ENCODE data around the gene MFSD12.

DNA sequence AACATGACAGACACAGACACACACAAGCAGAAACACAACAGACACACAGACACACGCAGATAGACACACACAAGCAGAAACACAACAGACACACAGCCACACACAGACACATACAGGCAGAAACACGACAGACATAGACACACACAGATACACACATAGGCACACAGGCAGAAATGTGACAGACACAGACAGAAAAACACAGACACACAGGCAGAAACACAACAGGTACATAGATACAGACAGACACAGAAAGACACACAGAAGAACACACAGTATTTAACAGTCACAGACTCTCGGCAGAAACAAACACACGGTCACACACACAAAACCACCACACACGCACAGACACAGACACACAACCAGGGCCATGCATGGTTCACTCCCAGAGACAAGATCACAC, 48.4 kb upstream of the MFSD12 start:
- TF ChIP-seq POLR2A (IDR thresholded peaks at IDR 0.05): no peak
- TF ChIP-seq, protein P1, sequence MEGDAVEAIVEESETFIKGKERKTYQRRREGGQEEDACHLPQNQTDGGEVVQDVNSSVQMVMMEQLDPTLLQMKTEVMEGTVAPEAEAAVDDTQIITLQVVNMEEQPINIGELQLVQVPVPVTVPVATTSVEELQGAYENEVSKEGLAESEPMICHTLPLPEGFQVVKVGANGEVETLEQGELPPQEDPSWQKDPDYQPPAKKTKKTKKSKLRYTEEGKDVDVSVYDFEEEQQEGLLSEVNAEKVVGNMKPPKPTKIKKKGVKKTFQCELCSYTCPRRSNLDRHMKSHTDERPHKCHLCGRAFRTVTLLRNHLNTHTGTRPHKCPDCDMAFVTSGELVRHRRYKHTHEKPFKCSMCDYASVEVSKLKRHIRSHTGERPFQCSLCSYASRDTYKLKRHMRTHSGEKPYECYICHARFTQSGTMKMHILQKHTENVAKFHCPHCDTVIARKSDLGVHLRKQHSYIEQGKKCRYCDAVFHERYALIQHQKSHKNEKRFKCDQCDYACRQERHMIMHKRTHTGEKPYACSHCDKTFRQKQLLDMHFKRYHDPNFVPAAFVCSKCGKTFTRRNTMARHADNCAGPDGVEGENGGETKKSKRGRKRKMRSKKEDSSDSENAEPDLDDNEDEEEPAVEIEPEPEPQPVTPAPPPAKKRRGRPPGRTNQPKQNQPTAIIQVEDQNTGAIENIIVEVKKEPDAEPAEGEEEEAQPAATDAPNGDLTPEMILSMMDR (IDR thresholded peaks at IDR 0.05): no peak

All from gastroesophageal sphincter (tissue), 3 donors.